ENCODE measurements around the gene PTPN18.
A peak's percentile ranks its signal among the peaks of the same experiment; 100 is the strongest.

Gene PTPN18

DNA sequence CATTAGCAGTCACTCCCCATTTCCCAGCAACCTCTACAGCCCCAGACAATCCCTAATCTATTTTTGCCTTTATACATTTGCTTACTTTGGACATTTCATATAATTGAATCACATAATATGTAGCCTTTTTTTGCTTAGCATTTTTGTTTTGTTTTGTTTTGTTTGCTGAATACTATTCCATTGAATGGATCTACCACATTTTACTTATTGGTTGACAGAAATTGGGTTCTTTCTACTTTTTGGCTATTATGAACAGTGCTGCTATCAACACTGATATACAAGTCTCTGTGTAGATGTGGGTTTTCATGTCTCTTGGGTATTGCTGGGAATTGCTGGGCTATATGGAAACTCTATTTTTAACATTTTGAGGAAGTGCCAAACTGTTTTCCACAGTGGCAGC, 7.6 kb downstream of the PTPN18 start:
- no peak for DNase-seq (ENCODE audit: extremely low read depth in 1 of 2, low read depth in 1 of 2)

GRCh38 chr2:130365075-130365474, 9.2 kb downstream of the PTPN18 start:
- no peak for DNase-seq (ENCODE audit: extremely low read depth in 1 of 2, low read depth in 1 of 2)

DNA sequence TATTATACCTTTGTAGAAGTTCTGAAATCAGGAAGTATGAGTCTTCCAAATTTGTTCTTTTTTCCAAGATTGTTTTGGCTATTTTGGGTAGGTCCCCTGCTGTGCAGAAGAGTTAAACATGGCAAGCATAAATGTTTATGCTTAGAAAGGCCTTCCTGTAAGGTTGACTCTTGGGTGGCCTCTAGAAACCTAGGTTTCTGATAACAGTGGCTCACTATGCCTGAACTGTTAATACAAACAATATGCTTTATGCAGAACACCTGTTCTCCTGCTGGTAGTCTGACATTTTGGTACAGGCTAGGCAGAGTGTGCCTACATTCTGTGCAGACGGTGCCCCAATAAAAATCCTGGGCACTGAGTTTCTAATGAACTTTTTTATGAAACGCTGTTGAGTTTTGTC, 10.1 kb downstream of the PTPN18 start:
- no peak for DNase-seq (ENCODE audit: extremely low read depth in 1 of 2, low read depth in 1 of 2)

DNA sequence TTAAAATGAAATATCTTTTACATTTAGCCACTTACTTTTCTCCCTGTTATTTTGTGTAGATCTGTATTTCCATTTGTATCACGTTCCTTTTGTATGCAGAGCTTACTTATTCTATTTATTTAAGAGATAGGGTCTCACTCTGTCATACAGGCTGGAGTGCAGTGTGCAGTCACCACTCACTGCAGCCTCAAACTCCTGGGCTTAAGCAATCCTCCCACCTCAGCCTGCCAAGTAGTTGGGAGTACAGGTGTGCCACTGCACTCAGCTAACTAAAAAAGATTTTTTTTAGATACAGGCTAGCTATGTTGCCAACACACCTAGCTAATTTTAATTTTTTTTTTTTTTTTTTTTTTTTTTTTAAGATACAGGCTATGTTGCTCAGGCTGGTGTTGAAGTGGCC, 10.9 kb downstream of the PTPN18 start:
- no peak for DNase-seq (ENCODE audit: extremely low read depth in 1 of 2, low read depth in 1 of 2)

DNA sequence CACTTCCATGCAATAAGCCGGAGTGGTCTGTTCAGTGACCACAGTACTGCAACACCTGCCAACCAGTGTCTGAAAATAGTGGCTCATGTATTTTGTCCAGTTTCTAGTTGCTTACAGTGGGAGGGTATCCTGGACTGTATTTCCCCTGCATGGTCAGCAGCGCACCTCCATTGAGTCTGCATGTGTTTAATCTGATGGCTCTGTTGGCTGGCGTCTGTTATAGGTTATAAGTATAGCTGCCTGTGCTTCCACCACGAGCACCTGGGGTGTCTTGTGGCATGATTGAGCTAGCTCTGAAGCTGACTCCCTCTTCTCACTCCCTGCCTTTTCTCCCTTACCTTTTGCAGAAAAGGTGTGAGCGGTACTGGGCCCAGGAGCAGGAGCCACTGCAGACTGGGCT, 12.9 kb downstream of the PTPN18 start:
- no peak for DNase-seq (ENCODE audit: extremely low read depth in 1 of 2, low read depth in 1 of 2)

DNA sequence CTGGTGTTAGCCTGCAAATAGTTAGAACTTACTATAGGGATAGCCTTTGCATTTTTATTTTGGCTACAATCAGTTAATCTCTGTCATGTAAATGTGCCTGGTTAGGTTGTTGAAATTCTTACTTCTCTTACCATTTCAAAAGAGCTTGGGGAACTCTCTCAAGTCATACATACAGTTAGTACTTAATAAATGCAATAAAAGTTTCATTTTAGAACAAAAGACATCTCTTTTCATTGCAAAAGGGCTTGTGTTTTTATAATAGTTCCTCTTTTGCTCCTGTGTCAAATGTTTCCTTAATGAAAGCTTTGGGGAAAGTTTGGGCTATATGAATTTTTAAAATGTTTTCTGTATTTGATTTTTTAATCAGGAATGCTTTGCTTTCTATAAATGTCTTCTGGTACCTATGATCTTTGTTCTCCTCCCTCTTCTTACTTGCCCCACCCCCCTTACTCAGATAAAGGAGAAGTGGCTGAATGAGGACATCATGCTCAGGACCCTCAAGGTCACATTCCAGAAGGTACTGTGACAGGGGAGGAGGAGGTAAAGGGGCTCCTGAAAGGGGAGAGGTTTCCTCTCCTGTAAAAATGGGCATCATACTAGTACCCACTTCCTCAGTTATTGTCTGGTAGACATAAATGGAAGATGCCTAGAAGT, 13.6 kb downstream of the PTPN18 start:
- DNase-seq (ENCODE audit: extremely low read depth in 1 of 2, low read depth in 1 of 2), result no peak

DNA sequence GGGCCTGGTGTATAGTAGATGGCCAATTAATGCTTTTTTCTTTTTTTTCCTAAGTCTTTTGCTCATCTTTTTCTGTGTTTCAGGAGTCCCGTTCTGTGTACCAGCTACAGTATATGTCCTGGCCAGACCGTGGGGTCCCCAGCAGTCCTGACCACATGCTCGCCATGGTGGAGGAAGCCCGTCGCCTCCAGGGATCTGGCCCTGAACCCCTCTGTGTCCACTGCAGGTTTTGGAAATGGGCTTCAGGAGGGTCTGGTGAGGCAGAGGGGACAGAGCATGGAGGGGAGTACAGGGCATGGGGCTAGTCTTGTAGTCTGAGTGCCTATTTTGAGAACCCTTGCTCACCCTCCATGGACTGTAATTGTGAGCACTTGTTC, 14.1 kb downstream of the PTPN18 start:
- no peak for DNase-seq (ENCODE audit: extremely low read depth in 1 of 2, low read depth in 1 of 2)

DNA sequence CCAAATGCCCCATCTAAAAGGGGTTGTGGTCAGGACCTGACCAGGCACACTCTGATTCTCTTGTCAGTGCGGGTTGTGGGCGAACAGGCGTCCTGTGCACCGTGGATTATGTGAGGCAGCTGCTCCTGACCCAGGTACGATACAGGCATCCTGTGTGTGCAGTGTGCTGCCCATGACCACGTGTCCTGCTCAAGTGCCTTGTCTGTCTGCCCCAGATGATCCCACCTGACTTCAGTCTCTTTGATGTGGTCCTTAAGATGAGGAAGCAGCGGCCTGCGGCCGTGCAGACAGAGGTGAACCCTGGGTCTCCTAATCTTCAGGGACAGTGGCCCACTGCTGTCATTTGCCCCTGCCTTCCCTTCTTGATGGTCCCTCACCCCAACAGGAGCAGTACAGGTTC, 14.6 kb downstream of the PTPN18 start:
- DNase-seq (ENCODE audit: extremely low read depth in 1 of 2, low read depth in 1 of 2), result no peak

GRCh38 chr2:130371723-130372054, 15.8 kb downstream of the PTPN18 start:
- DNase-seq (ENCODE audit: extremely low read depth in 1 of 2, low read depth in 1 of 2), result no peak

- peak; percentile 34 to 52 for DNase-seq (ENCODE audit: extremely low read depth in 1 of 2, low read depth in 1 of 2)
Observed at GRCh38 chr2:130372055-130372832, 16.4 kb downstream of the PTPN18 start.

GRCh38 chr2:130372833-130373807, 17.3 kb downstream of the PTPN18 start:
- no peak for DNase-seq (ENCODE audit: extremely low read depth in 1 of 2, low read depth in 1 of 2)

DNA sequence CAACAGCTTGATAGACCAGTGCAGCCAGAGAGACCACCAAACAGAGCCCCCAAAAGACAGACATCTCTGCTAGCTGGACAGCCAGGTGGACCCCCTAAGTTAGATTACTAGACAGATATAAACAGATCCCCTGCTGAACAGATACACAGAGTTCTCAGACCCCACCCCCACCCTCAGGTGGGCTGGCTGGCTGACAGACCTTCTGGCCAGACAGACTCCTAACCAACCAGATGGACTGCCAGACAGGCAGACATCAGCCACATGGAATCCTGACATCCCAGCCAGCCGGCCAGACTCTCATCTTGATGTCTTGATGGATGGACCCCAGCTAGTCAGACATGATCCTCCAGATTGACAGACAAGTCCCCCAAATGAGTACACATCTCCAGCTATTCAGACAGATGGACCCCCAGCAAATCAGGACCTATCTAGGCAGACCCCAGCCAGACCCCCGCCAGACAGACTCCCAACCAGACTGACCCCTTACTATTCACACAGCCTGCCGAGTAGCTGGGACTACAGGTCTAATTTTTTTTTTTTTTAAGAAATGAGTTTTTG, 18.0 kb downstream of the PTPN18 start:
- DNase-seq (ENCODE audit: extremely low read depth in 1 of 2, low read depth in 1 of 2), result no peak

DNA sequence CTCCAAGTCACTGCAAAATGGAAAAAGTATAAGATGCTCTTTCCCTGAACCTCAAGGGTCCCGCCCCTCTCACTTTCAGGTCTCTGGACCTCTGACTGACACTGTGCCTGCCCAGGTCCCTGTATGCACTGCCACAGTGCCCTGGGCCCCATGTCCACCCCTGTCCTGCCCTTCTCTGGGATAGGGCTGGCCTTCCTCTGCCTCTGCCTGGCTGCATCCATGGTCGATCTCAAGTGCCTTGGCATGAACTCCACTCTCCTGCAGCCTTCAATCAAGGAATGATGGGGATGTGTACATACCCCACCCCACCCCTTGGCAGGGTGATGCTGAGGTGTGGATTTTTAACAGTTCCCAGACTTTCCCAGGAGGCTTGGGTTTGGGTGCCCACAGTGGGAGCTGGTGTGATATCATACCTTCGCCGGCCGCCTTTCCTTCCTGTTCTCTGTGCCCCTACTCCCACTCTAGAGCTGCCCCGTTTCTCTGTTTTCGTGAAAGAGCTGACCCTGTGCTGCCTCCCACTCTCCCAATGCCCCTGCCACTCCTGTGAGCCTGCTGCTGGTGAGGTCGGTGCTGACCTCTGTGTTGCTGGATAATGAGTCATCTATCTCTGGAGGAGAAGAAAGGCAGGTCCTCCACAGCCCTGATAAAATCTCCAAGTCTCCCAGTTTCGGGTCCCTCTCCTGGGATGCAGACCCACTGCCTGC, 18.9 kb downstream of the PTPN18 start:
- DNase-seq (ENCODE audit: extremely low read depth in 1 of 2, low read depth in 1 of 2), result no peak

DNA sequence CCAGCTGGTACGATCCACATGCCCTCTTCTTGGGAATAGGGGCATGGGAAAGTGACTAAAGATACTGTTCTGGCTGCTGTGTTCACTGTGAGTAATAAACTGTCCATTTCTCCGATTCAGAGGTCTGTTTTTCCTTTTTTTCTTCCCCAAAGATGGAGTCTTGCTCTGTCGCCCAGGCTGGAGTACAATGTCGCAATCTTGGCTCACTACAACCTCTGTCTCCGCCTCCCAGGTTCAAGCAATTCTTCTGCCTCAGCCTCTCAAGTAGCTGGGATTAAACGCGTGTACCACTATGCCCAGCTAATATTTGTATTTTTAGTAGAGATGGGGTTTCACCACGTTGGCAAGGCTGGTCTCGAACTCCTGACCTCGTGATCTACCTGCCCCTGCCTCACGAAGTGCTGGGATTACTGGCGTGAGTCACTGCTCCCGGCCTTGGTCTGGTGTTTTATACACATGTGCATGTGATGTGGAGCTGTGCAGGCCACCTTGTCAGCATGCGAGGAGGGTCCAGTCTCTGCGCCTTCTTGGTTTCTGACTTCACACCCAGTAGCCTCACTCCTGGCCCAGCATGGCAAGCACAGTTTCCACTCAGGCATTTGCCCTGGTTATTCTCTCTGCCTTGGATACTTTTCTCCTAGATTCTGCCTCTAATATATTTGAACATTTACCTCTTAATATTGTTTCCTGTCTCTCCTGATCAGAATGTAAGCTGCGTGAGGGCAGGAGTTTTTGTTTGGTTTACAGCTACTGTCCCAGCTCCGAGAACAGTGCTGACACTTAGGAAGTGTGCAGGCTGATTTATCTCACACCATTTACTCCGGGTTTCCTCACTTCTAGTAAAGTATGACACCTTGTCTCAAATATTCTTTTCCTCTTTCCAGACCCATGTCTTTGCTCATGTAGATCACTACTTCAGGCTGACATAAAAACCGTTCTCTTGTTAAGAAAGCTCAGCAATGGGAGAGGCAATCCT, 19.7 kb downstream of the PTPN18 start:
- no peak for DNase-seq (ENCODE audit: extremely low read depth in 1 of 2, low read depth in 1 of 2)

GRCh38 chr2:130376433-130377293, 20.8 kb downstream of the PTPN18 start:
- DNase-seq (ENCODE audit: extremely low read depth in 1 of 2, low read depth in 1 of 2), result no peak

DNA sequence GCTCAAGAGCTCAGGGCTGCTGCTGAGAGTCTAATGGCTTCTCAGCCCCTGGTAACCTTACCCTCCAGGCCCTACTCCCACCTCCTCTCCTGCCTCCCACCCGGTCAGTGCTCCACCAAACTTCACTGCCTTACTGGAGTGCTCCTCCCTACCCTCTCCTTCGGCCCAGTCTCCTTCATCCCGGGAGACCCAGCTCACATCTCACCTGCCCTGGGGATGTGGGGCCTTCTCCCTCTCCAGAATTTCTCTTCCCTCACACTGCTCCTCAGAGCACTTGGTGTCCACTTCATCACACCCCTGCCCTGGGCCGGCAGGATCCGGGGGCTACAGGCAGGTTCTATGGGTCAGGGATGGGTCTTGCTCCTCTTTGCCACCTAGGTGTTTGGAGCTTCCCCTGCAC, 21.6 kb downstream of the PTPN18 start:
- no peak for DNase-seq (ENCODE audit: extremely low read depth in 1 of 2, low read depth in 1 of 2)

- no peak for DNase-seq (ENCODE audit: extremely low read depth in 1 of 2, low read depth in 1 of 2)
Observed at GRCh38 chr2:130378206-130378897, 22.5 kb downstream of the PTPN18 start.

GRCh38 chr2:130378898-130379214, 23.0 kb downstream of the PTPN18 start:
- no peak for DNase-seq (ENCODE audit: extremely low read depth in 1 of 2, low read depth in 1 of 2)

All from activated CD8-positive, alpha-beta memory T cell treated with anti-CD3 and anti-CD28 coated beads for 1 hour (primary cell).